CD4-positive, alpha-beta T cell treated with Interleukin-12 subunit alpha and Interleukin-12 subunit beta, for 1 hour (primary cell): ENCODE data around the gene KLHL8.

ENCODE experiments used
- DNase-seq: peaks from one replicate; pipeline ENCODE4 v3.0.0-alpha.2; 2020

KLHL8 gene

GRCh38 chr4:87220094-87220822 is at the start of gene KLHL8:
KLHL8 (minus strand) TSS chr4:87220618; CDS start chr4:87195539, 25,079 bp downstream.
- DNase-seq = peak; percentile 88

GRCh38 chr4:87270144-87270543 is 49.7 kb upstream of the KLHL8 start:
- DNase-seq = peak; percentile 8

- no peak for DNase-seq
Observed at GRCh38 chr4:87268411-87268810, 48.0 kb upstream of the KLHL8 start.

GRCh38 chr4:87266986-87267385 is 46.6 kb upstream of the KLHL8 start:
- no peak for DNase-seq

- DNase-seq = no peak
Observed at GRCh38 chr4:87262886-87263285, 42.5 kb upstream of the KLHL8 start.

GRCh38 chr4:87260477-87260876 is 40.1 kb upstream of the KLHL8 start:
- no peak for DNase-seq

GRCh38 chr4:87258677-87259076 is 38.3 kb upstream of the KLHL8 start:
- DNase-seq = no peak

- no peak for DNase-seq
Observed at GRCh38 chr4:87257523-87257922, 37.1 kb upstream of the KLHL8 start.

GRCh38 chr4:87255755-87256154 is 35.3 kb upstream of the KLHL8 start:
- no peak for DNase-seq

- DNase-seq = no peak
Observed at GRCh38 chr4:87251106-87251505, 30.7 kb upstream of the KLHL8 start.

- no peak for DNase-seq
Observed at GRCh38 chr4:87250294-87250693, 29.9 kb upstream of the KLHL8 start.

- no peak for DNase-seq
Observed at GRCh38 chr4:87249332-87250019, 29.1 kb upstream of the KLHL8 start.

GRCh38 chr4:87243426-87244053 is 23.1 kb upstream of the KLHL8 start:
- no peak for DNase-seq

GRCh38 chr4:87241336-87241735 is 20.9 kb upstream of the KLHL8 start:
- DNase-seq = no peak

- DNase-seq = no peak
Observed at GRCh38 chr4:87240341-87240740, 19.9 kb upstream of the KLHL8 start.

- no peak for DNase-seq
Observed at GRCh38 chr4:87239821-87240220, 19.4 kb upstream of the KLHL8 start.

- no peak for DNase-seq
Observed at GRCh38 chr4:87239194-87239593, 18.8 kb upstream of the KLHL8 start.

GRCh38 chr4:87236861-87237260 is 16.4 kb upstream of the KLHL8 start:
- DNase-seq = no peak

- no peak for DNase-seq
Observed at GRCh38 chr4:87235020-87235671, 14.7 kb upstream of the KLHL8 start.

GRCh38 chr4:87232216-87232615 is 11.8 kb upstream of the KLHL8 start:
- DNase-seq = no peak

- no peak for DNase-seq
Observed at GRCh38 chr4:87230806-87231205, 10.4 kb upstream of the KLHL8 start.

GRCh38 chr4:87229979-87230378 is 9.6 kb upstream of the KLHL8 start:
- no peak for DNase-seq

GRCh38 chr4:87228262-87228860 is 7.9 kb upstream of the KLHL8 start:
- no peak for DNase-seq
